ENCODE measurements around the gene RIC8B.

The RIC8B gene

DNA sequence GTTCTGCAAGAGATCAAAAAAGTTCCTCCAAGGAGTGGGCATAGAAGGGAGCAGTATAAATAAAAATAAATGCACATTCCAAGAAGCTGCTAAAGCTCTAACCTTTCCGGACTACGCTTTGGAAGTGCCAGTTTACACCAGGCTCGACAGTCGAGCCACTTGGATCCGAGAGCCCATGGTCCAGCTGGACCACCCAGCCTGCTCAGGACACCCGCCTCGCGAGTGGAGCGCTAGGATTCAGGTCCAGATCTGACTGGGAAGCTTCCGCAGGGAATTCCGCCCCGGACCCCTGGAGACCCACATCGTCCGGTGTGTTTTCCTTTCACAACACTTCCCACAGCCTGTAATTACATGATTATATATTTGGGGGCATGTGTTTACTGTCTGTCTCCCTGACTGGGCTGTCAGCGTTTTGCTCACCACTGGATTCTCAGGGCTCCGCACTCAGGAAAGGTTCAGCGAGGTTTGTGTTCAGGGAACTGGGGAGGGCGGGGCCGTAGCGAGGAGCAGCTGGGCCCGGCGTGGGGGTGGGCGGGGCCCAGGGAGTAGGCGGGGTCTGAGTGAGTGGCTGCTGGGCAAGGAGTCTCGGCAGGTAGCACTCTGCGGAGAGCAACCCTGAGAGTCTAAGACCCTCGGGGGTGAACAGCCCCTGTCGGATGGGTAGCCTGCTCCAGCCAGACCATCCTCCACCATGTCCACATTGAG, 128.9 kb downstream of the RIC8B start:
- TF ChIP-seq, protein P1, sequence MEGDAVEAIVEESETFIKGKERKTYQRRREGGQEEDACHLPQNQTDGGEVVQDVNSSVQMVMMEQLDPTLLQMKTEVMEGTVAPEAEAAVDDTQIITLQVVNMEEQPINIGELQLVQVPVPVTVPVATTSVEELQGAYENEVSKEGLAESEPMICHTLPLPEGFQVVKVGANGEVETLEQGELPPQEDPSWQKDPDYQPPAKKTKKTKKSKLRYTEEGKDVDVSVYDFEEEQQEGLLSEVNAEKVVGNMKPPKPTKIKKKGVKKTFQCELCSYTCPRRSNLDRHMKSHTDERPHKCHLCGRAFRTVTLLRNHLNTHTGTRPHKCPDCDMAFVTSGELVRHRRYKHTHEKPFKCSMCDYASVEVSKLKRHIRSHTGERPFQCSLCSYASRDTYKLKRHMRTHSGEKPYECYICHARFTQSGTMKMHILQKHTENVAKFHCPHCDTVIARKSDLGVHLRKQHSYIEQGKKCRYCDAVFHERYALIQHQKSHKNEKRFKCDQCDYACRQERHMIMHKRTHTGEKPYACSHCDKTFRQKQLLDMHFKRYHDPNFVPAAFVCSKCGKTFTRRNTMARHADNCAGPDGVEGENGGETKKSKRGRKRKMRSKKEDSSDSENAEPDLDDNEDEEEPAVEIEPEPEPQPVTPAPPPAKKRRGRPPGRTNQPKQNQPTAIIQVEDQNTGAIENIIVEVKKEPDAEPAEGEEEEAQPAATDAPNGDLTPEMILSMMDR (IDR thresholded peaks at IDR 0.05; ENCODE audit: extremely low read depth, missing control alignments), result no peak
- peak; percentile 79 for DNase-seq (ENCODE audit: low spot score)

DNA sequence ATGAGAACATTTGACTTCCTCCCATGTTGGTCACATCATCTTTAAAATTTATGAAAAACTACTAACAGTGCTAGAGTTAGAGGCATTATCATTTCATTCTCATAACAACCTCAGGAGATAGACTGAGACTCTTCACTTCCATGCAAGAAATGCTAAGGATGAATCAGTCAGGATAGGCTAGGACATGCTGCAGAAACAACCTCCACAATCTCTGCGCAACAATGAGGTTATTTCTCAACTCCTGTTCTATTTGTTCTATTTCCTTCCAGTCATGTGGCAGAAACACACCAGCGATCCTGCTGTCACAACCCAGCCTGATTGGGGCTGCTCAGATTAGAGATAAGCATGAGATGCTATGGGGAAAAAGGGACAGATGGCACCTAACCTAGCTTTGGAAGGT, 132.2 kb downstream of the RIC8B start:
- TF ChIP-seq, protein P1 (IDR thresholded peaks at IDR 0.05; ENCODE audit: extremely low read depth, missing control alignments), result no peak
- DNase-seq (ENCODE audit: low spot score), result no peak

DNA sequence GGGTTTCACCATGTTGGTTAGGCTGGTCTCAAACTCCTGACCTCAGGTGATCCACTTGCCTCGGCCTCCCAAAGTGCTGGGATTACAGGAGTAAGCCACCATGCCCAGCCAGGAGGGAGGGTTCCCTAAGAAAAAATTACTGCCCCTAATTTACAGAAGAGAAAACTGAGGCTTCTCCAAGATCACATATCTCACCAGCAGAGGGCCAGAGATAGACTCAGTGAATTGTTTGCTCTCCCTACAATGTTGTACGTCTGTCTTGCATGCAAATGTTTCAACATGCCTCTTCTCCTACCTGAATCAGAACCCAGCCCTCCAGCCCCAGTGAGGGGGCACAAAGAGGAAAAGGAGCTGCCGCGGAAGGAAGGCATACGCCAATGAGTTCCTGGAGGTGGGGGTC, 132.9 kb downstream of the RIC8B start:
- DNase-seq (ENCODE audit: low spot score), result peak; percentile 41
- TF ChIP-seq, protein P1 (IDR thresholded peaks at IDR 0.05; ENCODE audit: extremely low read depth, missing control alignments), result no peak

DNA sequence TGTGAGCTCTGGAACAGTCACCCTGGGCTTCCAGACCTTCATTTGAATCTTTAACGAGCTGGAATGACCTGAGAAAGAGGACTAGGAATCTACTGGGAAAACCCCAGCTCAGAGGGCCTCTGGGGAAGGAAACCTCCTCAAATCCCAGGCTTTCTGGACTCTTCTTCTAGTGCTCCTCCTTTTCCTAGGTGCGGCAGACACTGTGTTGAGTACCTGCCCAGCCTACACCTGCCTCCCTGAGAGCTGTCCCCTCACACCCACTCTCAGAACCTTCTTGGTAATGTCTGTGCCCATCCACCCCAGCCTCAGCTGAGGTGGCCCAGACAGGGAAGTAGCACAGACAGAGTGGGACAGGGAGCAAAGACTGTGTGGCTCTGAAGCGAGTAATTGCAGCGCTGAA, 133.4 kb downstream of the RIC8B start:
- no peak for DNase-seq (ENCODE audit: low spot score)
- TF ChIP-seq, protein P1 (IDR thresholded peaks at IDR 0.05; ENCODE audit: extremely low read depth, missing control alignments), result no peak

DNA sequence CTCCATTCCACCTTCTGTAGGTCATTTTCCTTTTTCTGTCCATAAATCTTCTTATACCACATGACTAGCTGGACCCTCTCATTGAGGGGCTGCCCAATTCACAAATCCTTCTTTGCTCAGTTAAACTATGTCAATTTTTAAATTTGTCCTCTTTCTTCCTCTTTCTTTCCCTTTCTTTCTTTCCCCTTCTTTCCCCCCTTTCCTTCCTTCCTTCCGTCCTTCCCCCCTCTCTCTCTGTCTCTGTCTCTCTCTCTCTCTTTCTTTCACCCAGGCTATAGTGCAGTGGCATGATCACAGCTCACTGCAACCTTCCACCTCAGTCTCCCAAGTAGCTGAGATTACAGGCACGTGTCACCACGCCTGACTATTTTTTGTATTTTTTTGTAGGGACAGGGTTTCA, 134.1 kb downstream of the RIC8B start:
- no peak for DNase-seq (ENCODE audit: low spot score)
- TF ChIP-seq, protein P1 (IDR thresholded peaks at IDR 0.05; ENCODE audit: extremely low read depth, missing control alignments), result no peak

DNA sequence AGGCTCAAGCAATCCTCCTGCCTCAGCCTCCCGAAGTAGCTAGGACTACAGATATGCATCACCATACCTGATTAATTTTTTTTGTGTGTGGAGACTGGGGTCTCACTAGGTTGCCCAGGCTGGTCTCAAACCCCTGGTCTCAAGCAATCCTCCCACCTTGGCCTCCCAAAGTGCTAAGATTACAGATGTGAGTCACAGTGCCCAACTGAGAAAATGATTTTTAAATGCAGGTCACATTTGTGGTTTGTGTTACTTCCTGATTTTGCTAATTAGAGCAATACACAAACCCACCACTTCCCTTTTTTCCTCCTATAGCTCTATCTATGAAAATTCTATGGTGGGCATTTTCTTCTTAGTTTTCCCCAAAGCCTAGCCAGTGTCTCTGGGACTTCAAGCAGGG, 135.7 kb downstream of the RIC8B start:
- peak; percentile 43 for DNase-seq (ENCODE audit: low spot score)
- TF ChIP-seq, protein P1 (IDR thresholded peaks at IDR 0.05; ENCODE audit: extremely low read depth, missing control alignments), result no peak

DNA sequence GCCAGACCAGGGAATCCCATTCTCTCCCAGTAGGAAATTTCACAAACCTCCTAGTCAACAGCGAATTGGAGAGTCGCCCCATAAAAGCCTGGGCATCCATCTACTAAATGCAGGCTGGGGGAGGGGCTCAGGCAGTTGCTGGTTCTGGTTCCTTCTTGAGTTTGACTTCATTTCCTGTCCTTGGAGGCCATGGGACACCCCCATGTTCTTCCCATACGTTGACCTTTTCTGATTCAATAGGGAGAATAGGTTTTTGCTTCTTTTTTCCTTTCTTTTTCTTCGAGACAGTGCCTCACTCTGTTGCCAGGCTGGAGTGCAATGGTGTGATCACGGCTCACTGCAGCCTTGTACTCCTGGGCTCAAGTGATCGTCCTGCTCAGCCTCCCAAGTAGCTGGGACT, 137.1 kb downstream of the RIC8B start:
- DNase-seq (ENCODE audit: low spot score), result no peak
- TF ChIP-seq, protein P1 (IDR thresholded peaks at IDR 0.05; ENCODE audit: extremely low read depth, missing control alignments), result no peak

Measured in GM20000 (cell line).